Endometrium (tissue), 2 donors: ENCODE results near the gene CAMSAP2.

ENCODE experiments used
- FAIRE-seq: peaks from 2 replicates; lab custom pipeline; 2012; peaks lifted over from hg19 to GRCh38; lab: Jason Lieb, UNC
- donor health status: control.
- donor health status: control.

CAMSAP2 gene

GRCh38 chr1:200899954-200900867 is 161.5 kb downstream of the CAMSAP2 start:
- FAIRE-seq, result no peak

- FAIRE-seq, result no peak
Observed at GRCh38 chr1:200900877-200901276, 162.2 kb downstream of the CAMSAP2 start.

DNA sequence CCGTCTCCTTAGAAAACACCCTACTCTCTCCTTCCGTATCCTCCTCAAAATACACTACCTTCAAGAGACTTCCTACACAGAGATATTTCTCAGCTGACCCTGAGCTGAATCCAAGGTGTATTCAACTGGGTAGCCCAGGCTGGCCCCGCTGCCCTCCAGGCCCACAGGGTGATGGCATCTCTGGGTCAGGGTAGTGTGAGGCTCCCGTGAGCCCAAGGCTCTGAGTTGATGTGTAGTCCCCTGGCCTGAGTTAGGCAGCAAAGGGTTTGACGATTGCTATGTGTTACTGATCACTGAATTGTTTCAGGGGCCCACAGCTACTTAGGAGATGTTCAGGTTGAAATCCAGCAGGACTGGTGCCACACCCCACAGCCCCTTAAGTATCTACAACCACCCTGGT is 162.7 kb downstream of the CAMSAP2 start:
- no peak for FAIRE-seq

DNA sequence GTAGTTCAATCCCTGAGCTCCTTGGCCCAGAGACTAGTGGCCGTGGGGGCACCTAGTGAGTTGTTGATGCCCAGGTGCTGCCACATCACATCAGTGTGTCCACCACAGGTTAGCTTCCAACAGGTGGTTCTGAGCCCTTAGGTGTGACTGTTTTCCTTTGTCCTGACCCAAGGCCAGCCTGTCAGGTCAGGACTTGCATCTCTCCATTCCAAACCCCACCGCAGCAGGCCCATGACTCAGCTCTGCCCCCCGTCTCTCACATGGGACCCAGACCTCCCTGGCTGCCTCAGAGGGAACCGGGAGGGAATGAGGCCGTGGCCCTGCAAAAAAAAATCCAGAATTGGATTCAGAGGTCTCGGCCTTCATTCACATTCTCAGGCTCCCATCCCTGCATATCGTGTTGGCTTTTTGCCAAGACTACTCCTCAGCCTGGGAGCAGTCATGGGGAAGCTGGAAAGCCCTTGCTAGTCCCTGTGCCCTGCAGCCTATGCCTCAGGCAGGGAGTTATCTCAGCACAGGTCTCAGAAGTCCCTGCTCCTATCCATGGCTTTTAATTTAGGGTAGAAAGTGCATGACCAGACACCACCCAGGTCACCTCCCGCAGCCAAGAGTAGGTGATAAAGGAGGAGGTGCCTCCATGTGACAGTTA is 163.2 kb downstream of the CAMSAP2 start:
- FAIRE-seq, result no peak

GRCh38 chr1:200903793-200904192 is 165.1 kb downstream of the CAMSAP2 start:
- FAIRE-seq, result no peak

DNA sequence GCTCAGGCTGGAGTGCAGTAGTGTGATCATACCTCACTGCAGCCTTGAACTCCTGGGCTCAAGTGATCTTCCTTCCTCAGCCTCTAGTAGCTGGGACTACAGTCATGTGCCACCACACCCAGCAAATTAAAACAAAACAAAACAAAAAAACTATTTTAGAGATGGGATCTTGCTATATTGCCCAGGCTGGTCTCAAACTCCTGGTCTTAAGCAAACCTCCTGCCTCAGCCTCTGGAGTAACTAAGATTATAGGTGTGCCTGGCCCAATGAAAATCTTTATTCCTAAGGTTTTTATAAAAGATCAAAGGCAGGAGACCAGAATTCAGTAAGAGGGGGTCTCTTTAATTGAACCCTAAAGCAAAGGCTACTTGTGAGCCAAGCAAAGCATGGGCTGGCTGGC is 166.1 kb downstream of the CAMSAP2 start:
- FAIRE-seq, result no peak

GRCh38 chr1:200905411-200906052 is 166.8 kb downstream of the CAMSAP2 start:
- FAIRE-seq, result no peak

GRCh38 chr1:200906491-200906890 is 167.8 kb downstream of the CAMSAP2 start:
- no peak for FAIRE-seq

DNA sequence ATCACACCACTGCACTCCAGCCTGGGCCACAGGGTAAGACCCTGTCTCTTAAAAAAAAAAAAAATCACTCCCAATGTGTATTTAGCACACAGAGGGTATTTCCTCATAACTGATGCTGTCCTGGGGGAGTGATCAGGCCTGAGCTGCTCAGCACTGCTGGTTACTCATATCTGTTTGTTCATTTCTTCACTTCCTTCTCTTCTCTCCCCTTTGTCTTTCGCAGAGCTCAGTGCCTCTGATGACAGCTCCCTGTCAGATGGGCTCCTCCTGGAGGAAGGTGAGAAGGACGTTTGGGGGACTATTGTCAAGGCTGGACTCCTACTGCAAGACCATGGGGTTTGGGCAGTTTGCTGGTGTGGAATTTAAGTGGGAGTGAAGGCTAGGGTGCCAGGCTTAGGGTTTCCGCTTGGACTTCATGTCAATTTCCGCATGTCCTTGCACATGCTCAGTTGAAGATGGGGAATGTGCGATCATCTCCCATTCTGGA is 169.0 kb downstream of the CAMSAP2 start:
- no peak for FAIRE-seq

DNA sequence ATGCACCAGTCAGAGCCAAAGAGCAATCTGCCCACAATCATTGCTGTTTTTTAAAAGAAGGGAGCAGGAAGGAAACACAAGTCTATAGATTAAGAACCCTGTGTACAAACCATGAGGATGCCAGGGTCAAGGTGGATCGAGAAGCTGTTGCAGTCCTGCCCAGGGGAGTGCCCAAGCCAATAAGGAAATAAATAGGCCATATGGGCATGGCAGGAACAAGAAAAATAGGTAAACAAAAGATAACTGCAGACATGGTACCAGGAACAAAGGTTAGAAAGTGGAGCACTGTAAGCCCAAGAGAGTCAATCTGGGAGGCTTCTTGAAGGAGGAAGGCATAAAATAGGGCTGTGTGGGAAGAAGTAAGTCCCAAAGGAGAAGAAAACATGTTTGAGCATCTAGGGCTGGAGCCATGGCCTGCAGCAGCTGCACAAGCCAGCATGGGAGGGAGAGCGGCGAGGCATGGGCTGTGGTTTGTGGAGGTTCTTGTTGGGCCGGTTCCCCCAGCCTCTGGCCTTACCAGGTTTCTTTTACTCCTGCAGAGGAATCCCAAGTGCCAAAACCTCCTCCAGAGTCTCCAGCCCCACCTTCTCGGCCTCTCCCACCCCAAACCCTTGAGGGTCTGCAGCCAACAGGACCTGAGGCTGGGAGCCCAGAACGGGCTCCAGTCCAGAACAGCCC is 169.6 kb downstream of the CAMSAP2 start:
- no peak for FAIRE-seq

DNA sequence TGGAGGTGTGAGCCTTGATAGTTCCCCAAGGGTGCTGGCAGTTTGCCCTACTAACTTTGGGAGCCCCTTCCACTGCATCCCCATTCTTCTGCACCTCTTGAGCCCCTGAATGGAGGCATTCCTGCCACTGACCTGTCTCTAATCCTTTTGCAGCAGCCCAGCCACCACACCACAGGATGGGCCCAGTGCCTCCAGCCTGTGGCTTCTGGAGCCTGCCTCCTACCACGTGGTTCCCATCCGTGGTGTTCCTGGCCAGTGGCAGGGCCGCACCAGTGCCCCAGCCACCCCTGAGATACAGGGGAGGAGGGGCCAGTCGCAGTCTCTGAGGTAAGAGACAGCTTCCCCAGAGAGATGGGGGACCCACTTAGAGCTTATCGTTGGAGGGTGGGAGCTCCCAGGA is 170.4 kb downstream of the CAMSAP2 start:
- FAIRE-seq, result no peak

- FAIRE-seq, result no peak
Observed at GRCh38 chr1:200909757-200910239, 171.1 kb downstream of the CAMSAP2 start.
